GM12878 (cell line): Measurements from ENCODE around the gene C1QTNF9. TPM values are rescaled to one million over a fixed set of nuclear protein-coding genes. Genes with fewer than 3 reads are reported as not detected.

Experiments
- ATAC-seq: fragments of 200-7000 bp; cut with Tn5 transposase; 3 replicates; pipeline ENCODE4 v1.9.1; 2020; ENCODE audit warnings: mild to moderate bottlenecking, moderate library complexity
- BruUV-seq: library from RNA; stranded (reverse); fragments of 400-500 nt; replicated peaks from 2 replicates; lab custom pipeline; 2021; lab: Mats Ljungman, UMichigan
- CTCF ChIA-PET: fragments of 300-600 bp; sonication (Branson Sonifier 250); formaldehyde crosslinking; extraction: SDS; loops from one replicate; lab custom pipeline; 2021; ENCODE audit warnings: inconsistent platforms; lab: Yijun Ruan, JAX
- POLR2A ChIA-PET: fragments of 350-600 bp; formaldehyde crosslinking; extraction: SDS; loops from one replicate; lab custom pipeline; 2021; ENCODE audit warnings: inconsistent platforms; lab: Charles Lee
- RAD21 ChIA-PET: fragments of 300-600 bp; sonication (Branson Sonifier 250); formaldehyde crosslinking; loops from one replicate; lab custom pipeline; 2023; ENCODE audit warnings: antibody characterized with exemption; ENCODE audit not compliant: unreplicated experiment; lab: Charles Lee
- SMC1A ChIA-PET: fragments of 300-600 bp; sonication (Branson Sonifier 250); formaldehyde crosslinking; loops from one replicate; lab custom pipeline; 2023; ENCODE audit not compliant: unreplicated experiment, uncharacterized antibody; lab: Charles Lee
- DNase-seq: peaks from one replicate; pipeline ENCODE4 v3.0.0-alpha.2; 2011; ENCODE audit warnings: low read depth, low spot score
- FAIRE-seq: peaks from 3 replicates; lab custom pipeline; 2011; peaks lifted over from hg19 to GRCh38; lab: Jason Lieb, UNC
- H2AFZ ChIP-seq: 2 replicates; pipeline ENCODE4 v1.6.0; 2011; ENCODE audit warnings: low read depth, low read length, control low read depth; ENCODE audit not compliant: control insufficient read depth
- H3K27ac ChIP-seq: 2 replicates; pipeline ENCODE4 v1.5.1; 2011; ENCODE audit warnings: control low read depth; ENCODE audit not compliant: control insufficient read depth, insufficient read depth
- H3K27me3 ChIP-seq, 2 experiments: replicated peaks in 1 of 2; 2 replicates each; pipeline versions ENCODE4 v1.6.0 to v1.6.1; 2011; ENCODE audit warnings: low read length in 1 of 2; ENCODE audit not compliant: control insufficient read depth in 2 of 2, insufficient read depth in 2 of 2
- H3K36me3 ChIP-seq, 2 experiments: 2 replicates each; pipeline ENCODE4 v1.5.1; 2011; ENCODE audit warnings: low read length in 1 of 2; ENCODE audit not compliant: control insufficient read depth in 2 of 2, insufficient read depth in 2 of 2
- H3K4me1 ChIP-seq: 2 replicates; pipeline ENCODE4 v1.6.1; 2011; ENCODE audit warnings: mild to moderate bottlenecking, low read length, moderate library complexity, mixed read lengths; ENCODE audit not compliant: control insufficient read depth, insufficient read depth
- H3K4me2 ChIP-seq: 2 replicates; pipeline ENCODE4 v1.6.0; 2011; ENCODE audit warnings: control low read depth; ENCODE audit not compliant: control insufficient read depth, insufficient read depth
- H3K4me3 ChIP-seq: fragments of 200-600 bp; sonication (generic); 2 replicates; pipeline ENCODE4 v1.5.1; 2016
- H3K79me2 ChIP-seq: 2 replicates; pipeline ENCODE4 v1.6.0; 2011; ENCODE audit warnings: low read length; ENCODE audit not compliant: control insufficient read depth, insufficient read depth
- H3K9ac ChIP-seq: 2 replicates; pipeline ENCODE4 v1.8.0; 2011; ENCODE audit warnings: low read length, control low read depth, mixed read lengths; ENCODE audit not compliant: control insufficient read depth, insufficient read depth
- H3K9me3 ChIP-seq: replicated peaks from 3 replicates; pipeline ENCODE4 v1.5.1; 2011; ENCODE audit warnings: mild to moderate bottlenecking, low read length; ENCODE audit not compliant: control insufficient read depth, insufficient read depth
- H4K20me1 ChIP-seq: 2 replicates; pipeline ENCODE4 v1.6.0; 2011; ENCODE audit not compliant: control insufficient read depth, insufficient read depth
- CHD2 ChIP-seq: IDR thresholded peaks from 2 replicates; pipeline ENCODE4 v1.6.1; 2011; ENCODE audit warnings: low read depth, low read length, improper control_type of control experiment, borderline replicate concordance
- HDGF ChIP-seq: fragments of 450-650 bp; IDR thresholded peaks from 2 replicates; pipeline ENCODE4 v1.6.1; 2016; ENCODE audit warnings: antibody characterized with exemption
- MXI1 ChIP-seq: fragments of 150-350 bp; IDR thresholded peaks from 2 replicates; pipeline ENCODE4 v1.6.1; 2011; ENCODE audit warnings: low read depth, mild to moderate bottlenecking, inconsistent platforms, low read length, improper control_type of control experiment
- NFXL1 ChIP-seq: fragments of 450-650 bp; IDR thresholded peaks from 2 replicates; pipeline ENCODE4 v1.6.1; 2017; ENCODE audit warnings: antibody characterized with exemption, mild to moderate bottlenecking, borderline replicate concordance
- RUNX3 ChIP-seq: IDR thresholded peaks from 2 replicates; pipeline ENCODE4 v1.6.1; 2012; ENCODE audit warnings: low read length, inconsistent platforms
- TBL1XR1 ChIP-seq: IDR thresholded peaks from 2 replicates; pipeline ENCODE4 v1.6.1; 2012; ENCODE audit warnings: low read depth, low read length, improper control_type of control experiment
- YBX1 ChIP-seq: fragments of 450-650 bp; IDR thresholded peaks from 2 replicates; pipeline ENCODE4 v1.6.1; 2016; ENCODE audit warnings: antibody characterized with exemption
- WGBS: methylation state at CpG from one replicate; pipeline ENCODE4 v1.1.6; 2016; ENCODE audit warnings: low lambda C conversion rate; ENCODE audit not compliant: insufficient replicate concordance, insufficient coverage; ENCODE audit errors: missing lambda C conversion rate; 5-methylcytosine and 5-hydroxymethylcytosine counted together
- in situ Hi-C: fragments of 300-500 bp; cut with MboI; formaldehyde crosslinking; loops from 9 replicates; pipeline ENCODE4 v1.14.3; 2018; ENCODE audit warnings: mixed read lengths
- intact Hi-C: fragments of 100-400 bp; cut with micrococcal nuclease; formaldehyde crosslinking; loops from one replicate; pipeline ENCODE4 v1.14.2; 2022; ENCODE audit not compliant: unreplicated experiment
- polyA plus RNA-seq, 11 experiments: library from polyadenylated mRNA; depleted of rRNA in 4 of 11; unstranded in 6 of 11; stranded (reverse) in 5 of 11; fragments of >200 nt; fragmentation: Nextera tagmentation in 4 of 11; fragmentation: Illumina TruSeq in 1 of 11; extraction: Ambion mirVana in 4 of 11; extraction: Trizol in 1 of 11; gene quantifications; 1 replicate in 1 of 11; 2 replicates in 10 of 11; pipeline versions ENCODE4 v1.2.1 to v1.2.3, GENCODE V29; 2011 to 2016; ENCODE audit warnings: inconsistent platforms in 2 of 11, missing spikeins in 2 of 11, low read depth in 1 of 11
- total RNA-seq, 4 experiments: library from RNA; depleted of rRNA in 3 of 4; stranded (reverse); fragments of >200 nt in 3 of 4; fragmentation: Illumina TruSeq in 1 of 4; extraction: Trizol in 1 of 4; gene quantifications; 2 replicates each; pipeline versions ENCODE4 v1.2.1 to v1.2.3, GENCODE V29; 2013 to 2021
- TF ChIP-seq, protein P1 (sequence below): IDR thresholded peaks from 2 replicates; pipeline ENCODE4 v1.6.1; 2012; ENCODE audit warnings: low read depth, low read length, improper control_type of control experiment
- TF ChIP-seq, protein P2 (sequence below): fragments of 450-650 bp; IDR thresholded peaks from 2 replicates; pipeline ENCODE4 v1.6.1; 2017; ENCODE audit warnings: mild to moderate bottlenecking, moderate library complexity

The C1QTNF9 gene
- total and polyA plus RNA-seq, 10 of the 15 experiments (the other 5 are each of a cell fraction or from before 2014, with no cell fraction given): not detected

DNA sequence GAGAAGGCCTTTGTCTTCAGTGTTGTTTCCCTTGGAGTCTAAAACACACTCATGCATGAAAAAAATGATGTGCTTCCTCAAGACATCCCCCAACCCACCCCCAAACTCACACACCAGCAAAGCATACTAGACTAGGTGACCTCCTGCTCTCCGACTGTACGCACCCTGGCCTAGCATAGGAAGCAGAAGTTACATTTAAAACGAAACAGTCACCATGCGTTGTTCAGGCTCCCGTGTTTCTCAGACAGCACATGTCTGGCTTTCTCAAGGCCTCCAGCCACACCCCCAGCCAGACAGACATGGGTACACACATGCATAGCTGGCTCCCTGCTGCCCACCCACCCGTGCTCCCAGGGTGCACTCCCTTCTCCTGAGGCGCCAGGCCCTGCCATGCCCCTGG lies 28.7 kb upstream of the C1QTNF9 start:
- WGBS: 9% methylated on average over 7 of the region's 7 CpGs
- peak; percentile 81 for ATAC-seq

More for the DNA sequence above, 28.7 kb upstream of the C1QTNF9 start:
- H3K27ac ChIP-seq: peak overlapping the region; percentile 38; the same call in 1 of the 2 replicates
- ChIA-PET RAD21 (interaction anchor here (1.1 to 1.7 kb wide), 2 partner anchors 10 to 13 kb away, joined by 3 to 6 read pairs; no protein-coding TSS in a partner anchor), SMC1A (interaction anchor here (0.9 to 1.6 kb wide), 2 partner anchors 10 to 16 kb away, joined by 3 to 4 read pairs; no protein-coding TSS in a partner anchor), CTCF (interaction anchor here (1.1 to 1.4 kb wide), 3 partner anchors 20 to 52 kb away, joined by 3 to 5 read pairs (median 3); no protein-coding TSS in a partner anchor), POLR2A (no interaction called here)
- H3K27me3 ChIP-seq: no peaks in the 10 kb centered on the region
- peak overlapping the region; percentile 50 for H3K4me2 ChIP-seq
- in situ Hi-C loops: no loop called here
- TF ChIP-seq, protein P1, sequence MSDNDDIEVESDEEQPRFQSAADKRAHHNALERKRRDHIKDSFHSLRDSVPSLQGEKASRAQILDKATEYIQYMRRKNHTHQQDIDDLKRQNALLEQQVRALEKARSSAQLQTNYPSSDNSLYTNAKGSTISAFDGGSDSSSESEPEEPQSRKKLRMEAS: peak; percentile 54; the same call in 1 of the 2 replicates
- TF ChIP-seq CHD2 (peak; percentile 32; the same call in 1 of the 2 replicates), RUNX3 (0 out of 2 replicates have a peak, but pooled peaks have one; percentile 6), NFXL1 (no peak), MXI1 (peak; percentile 76), HDGF (0 out of 2 replicates have a peak, but pooled peaks have one; percentile 26), TBL1XR1 (peak; percentile 22; the same call in 1 of the 2 replicates), YBX1 (no peak)
- TF ChIP-seq, protein P2, sequence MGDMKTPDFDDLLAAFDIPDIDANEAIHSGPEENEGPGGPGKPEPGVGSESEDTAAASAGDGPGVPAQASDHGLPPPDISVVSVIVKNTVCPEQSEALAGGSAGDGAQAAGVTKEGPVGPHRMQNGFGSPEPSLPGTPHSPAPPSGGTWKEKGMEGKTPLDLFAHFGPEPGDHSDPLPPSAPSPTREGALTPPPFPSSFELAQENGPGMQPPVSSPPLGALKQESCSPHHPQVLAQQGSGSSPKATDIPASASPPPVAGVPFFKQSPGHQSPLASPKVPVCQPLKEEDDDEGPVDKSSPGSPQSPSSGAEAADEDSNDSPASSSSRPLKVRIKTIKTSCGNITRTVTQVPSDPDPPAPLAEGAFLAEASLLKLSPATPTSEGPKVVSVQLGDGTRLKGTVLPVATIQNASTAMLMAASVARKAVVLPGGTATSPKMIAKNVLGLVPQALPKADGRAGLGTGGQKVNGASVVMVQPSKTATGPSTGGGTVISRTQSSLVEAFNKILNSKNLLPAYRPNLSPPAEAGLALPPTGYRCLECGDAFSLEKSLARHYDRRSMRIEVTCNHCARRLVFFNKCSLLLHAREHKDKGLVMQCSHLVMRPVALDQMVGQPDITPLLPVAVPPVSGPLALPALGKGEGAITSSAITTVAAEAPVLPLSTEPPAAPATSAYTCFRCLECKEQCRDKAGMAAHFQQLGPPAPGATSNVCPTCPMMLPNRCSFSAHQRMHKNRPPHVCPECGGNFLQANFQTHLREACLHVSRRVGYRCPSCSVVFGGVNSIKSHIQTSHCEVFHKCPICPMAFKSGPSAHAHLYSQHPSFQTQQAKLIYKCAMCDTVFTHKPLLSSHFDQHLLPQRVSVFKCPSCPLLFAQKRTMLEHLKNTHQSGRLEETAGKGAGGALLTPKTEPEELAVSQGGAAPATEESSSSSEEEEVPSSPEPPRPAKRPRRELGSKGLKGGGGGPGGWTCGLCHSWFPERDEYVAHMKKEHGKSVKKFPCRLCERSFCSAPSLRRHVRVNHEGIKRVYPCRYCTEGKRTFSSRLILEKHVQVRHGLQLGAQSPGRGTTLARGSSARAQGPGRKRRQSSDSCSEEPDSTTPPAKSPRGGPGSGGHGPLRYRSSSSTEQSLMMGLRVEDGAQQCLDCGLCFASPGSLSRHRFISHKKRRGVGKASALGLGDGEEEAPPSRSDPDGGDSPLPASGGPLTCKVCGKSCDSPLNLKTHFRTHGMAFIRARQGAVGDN: peak; percentile 62; the same call in 1 of the 2 replicates
- peaks cover 0 to under 1% of the 10 kb centered on the region in 2 experiments; a peak in 2 of 4 replicates for H3K36me3 ChIP-seq
- peak overlapping the region; percentile 66 for H2AFZ ChIP-seq
- no peak overlapping the region; the same call in 1 of the 2 replicates for H3K9ac ChIP-seq
- peak; percentile 47 for FAIRE-seq
- DNase-seq: peak; percentile 30
- peaks cover 14% of the 10 kb centered on the region for H3K79me2 ChIP-seq
- no peak overlapping the region; the same call in 1 of the 2 replicates for H3K4me3 ChIP-seq
- peaks cover 20% of the 10 kb centered on the region for H3K4me1 ChIP-seq
- no TSS peak for BruUV-seq
- intact Hi-C loops: no loop called here
- H4K20me1 ChIP-seq: no peaks in the 10 kb centered on the region
- H3K9me3 ChIP-seq: no peaks in the 10 kb centered on the region
